GM23338 (cell line): ENCODE results near the gene SMCO3. TPM values are rescaled to one million over a fixed set of nuclear protein-coding genes. Genes with fewer than 3 reads are reported as not detected.

Experiments used
- EZH2 ChIP-seq: fragments of 200-600 bp; sonication (generic); IDR thresholded peaks from one replicate; pipeline ENCODE4 v1.8.0; 2017; ENCODE audit warnings: antibody characterized with exemption, mild to moderate bottlenecking, low read depth; ENCODE audit not compliant: unreplicated experiment
- EZH2phosphoT487 ChIP-seq: fragments of 200-600 bp; sonication (generic); IDR thresholded peaks from one replicate; pipeline ENCODE4 v1.8.1; 2018; ENCODE audit warnings: antibody characterized with exemption; ENCODE audit not compliant: unreplicated experiment
- STAT1 ChIP-seq: IDR thresholded peaks from one replicate; pipeline ENCODE4 v1.6.1; 2016; ENCODE audit warnings: antibody characterized with exemption; ENCODE audit not compliant: unreplicated experiment
- ZNF331 ChIP-seq: fragments of 250-450 bp; sonication (Bioruptor Pico); IDR thresholded peaks from 2 replicates; pipeline ENCODE4 v1.5.0; 2020; ENCODE audit warnings: low read depth, mild to moderate bottlenecking, moderate library complexity
- polyA plus RNA-seq: library from polyadenylated mRNA; unstranded; fragments of >200 nt; fragmentation: Nextera tagmentation; extraction: Ambion mirVana; gene quantifications from 2 replicates; pipeline ENCODE4 v1.2.1, GENCODE V29; 2016
- total RNA-seq: library from RNA; depleted of rRNA; stranded (reverse); fragments of >200 nt; shearing (Covaris generic); gene quantifications from 2 replicates; pipeline ENCODE4 v1.2.3, GENCODE V29; 2014
- TF ChIP-seq, protein P1 (sequence below): fragments of 250-450 bp; sonication (Bioruptor Pico); IDR thresholded peaks from 2 replicates; pipeline ENCODE4 v1.5.0; 2020; ENCODE audit warnings: mild to moderate bottlenecking, moderate library complexity
- TF ChIP-seq, protein P2 (sequence below): IDR thresholded peaks from 2 replicates; pipeline ENCODE4 v1.6.1; 2016; ENCODE audit warnings: antibody characterized with exemption
- TF ChIP-seq, protein P3 (sequence below): IDR thresholded peaks from one replicate; pipeline ENCODE4 v1.6.1; 2018; ENCODE audit warnings: antibody characterized with exemption; ENCODE audit not compliant: unreplicated experiment
- TF ChIP-seq, protein P4 (sequence below), 2 experiments: fragments of 200-600 bp in 1 of 2; sonication (generic) in 1 of 2; conservative IDR thresholded peaks; 2 replicates each; pipeline versions ENCODE4 v1.5.1 to v1.6.1; 2016 to 2017; ENCODE audit warnings: antibody characterized with exemption in 2 of 2, low read depth in 2 of 2, mild to moderate bottlenecking in 2 of 2, moderate library complexity in 1 of 2

The SMCO3 gene
- total and polyA plus RNA-seq, 2 experiments from 2014 or later, result 0.13 TPM; not detected in 1

DNA sequence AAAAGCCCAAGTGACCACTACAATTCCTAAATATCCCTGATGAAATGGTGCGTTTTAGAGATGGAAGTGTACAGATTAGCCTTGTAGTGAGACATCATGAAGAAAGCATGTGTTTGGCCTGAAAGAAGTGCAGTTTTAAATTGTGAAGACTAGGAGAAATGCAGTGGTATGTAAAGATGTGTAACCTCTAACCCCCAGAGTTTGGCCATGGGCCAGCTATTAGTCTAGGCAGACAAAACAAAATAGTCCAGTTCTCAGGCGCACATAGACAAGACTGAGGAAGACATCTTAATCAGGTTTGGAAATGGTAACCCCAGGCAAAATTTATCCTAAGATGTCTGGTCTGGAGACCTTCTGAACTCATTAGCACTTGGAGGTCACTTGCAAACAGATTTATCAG lies 34.1 kb downstream of the SMCO3 start (continued):
- TF ChIP-seq, protein P1, sequence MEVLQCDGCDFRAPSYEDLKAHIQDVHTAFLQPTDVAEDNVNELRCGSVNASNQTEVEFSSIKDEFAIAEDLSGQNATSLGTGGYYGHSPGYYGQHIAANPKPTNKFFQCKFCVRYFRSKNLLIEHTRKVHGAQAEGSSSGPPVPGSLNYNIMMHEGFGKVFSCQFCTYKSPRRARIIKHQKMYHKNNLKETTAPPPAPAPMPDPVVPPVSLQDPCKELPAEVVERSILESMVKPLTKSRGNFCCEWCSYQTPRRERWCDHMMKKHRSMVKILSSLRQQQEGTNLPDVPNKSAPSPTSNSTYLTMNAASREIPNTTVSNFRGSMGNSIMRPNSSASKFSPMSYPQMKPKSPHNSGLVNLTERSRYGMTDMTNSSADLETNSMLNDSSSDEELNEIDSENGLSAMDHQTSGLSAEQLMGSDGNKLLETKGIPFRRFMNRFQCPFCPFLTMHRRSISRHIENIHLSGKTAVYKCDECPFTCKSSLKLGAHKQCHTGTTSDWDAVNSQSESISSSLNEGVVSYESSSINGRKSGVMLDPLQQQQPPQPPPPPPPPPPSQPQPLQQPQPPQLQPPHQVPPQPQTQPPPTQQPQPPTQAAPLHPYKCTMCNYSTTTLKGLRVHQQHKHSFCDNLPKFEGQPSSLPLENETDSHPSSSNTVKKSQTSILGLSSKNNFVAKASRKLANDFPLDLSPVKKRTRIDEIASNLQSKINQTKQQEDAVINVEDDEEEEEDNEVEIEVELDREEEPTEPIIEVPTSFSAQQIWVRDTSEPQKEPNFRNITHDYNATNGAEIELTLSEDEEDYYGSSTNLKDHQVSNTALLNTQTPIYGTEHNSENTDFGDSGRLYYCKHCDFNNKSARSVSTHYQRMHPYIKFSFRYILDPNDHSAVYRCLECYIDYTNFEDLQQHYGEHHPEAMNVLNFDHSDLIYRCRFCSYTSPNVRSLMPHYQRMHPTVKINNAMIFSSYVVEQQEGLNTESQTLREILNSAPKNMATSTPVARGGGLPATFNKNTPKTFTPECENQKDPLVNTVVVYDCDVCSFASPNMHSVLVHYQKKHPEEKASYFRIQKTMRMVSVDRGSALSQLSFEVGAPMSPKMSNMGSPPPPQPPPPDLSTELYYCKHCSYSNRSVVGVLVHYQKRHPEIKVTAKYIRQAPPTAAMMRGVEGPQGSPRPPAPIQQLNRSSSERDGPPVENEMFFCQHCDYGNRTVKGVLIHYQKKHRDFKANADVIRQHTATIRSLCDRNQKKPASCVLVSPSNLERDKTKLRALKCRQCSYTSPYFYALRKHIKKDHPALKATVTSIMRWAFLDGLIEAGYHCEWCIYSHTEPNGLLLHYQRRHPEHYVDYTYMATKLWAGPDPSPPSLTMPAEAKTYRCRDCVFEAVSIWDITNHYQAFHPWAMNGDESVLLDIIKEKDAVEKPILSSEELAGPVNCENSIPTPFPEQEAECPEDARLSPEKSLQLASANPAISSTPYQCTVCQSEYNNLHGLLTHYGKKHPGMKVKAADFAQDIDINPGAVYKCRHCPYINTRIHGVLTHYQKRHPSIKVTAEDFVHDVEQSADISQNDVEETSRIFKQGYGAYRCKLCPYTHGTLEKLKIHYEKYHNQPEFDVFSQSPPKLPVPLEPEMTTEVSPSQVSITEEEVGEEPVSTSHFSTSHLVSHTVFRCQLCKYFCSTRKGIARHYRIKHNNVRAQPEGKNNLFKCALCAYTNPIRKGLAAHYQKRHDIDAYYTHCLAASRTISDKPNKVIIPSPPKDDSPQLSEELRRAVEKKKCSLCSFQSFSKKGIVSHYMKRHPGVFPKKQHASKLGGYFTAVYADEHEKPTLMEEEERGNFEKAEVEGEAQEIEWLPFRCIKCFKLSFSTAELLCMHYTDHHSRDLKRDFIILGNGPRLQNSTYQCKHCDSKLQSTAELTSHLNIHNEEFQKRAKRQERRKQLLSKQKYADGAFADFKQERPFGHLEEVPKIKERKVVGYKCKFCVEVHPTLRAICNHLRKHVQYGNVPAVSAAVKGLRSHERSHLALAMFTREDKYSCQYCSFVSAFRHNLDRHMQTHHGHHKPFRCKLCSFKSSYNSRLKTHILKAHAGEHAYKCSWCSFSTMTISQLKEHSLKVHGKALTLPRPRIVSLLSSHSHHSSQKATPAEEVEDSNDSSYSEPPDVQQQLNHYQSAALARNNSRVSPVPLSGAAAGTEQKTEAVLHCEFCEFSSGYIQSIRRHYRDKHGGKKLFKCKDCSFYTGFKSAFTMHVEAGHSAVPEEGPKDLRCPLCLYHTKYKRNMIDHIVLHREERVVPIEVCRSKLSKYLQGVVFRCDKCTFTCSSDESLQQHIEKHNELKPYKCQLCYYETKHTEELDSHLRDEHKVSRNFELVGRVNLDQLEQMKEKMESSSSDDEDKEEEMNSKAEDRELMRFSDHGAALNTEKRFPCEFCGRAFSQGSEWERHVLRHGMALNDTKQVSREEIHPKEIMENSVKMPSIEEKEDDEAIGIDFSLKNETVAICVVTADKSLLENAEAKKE (CRISPR knock-in tag), result no peak
- TF ChIP-seq, protein P2, sequence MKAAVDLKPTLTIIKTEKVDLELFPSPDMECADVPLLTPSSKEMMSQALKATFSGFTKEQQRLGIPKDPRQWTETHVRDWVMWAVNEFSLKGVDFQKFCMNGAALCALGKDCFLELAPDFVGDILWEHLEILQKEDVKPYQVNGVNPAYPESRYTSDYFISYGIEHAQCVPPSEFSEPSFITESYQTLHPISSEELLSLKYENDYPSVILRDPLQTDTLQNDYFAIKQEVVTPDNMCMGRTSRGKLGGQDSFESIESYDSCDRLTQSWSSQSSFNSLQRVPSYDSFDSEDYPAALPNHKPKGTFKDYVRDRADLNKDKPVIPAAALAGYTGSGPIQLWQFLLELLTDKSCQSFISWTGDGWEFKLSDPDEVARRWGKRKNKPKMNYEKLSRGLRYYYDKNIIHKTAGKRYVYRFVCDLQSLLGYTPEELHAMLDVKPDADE, result no peak
- TF ChIP-seq ZNF331 (CRISPR knock-in tag), result no peak
- no peak for TF ChIP-seq EZH2
- no peak for TF ChIP-seq EZH2phosphoT487
- TF ChIP-seq, protein P3, sequence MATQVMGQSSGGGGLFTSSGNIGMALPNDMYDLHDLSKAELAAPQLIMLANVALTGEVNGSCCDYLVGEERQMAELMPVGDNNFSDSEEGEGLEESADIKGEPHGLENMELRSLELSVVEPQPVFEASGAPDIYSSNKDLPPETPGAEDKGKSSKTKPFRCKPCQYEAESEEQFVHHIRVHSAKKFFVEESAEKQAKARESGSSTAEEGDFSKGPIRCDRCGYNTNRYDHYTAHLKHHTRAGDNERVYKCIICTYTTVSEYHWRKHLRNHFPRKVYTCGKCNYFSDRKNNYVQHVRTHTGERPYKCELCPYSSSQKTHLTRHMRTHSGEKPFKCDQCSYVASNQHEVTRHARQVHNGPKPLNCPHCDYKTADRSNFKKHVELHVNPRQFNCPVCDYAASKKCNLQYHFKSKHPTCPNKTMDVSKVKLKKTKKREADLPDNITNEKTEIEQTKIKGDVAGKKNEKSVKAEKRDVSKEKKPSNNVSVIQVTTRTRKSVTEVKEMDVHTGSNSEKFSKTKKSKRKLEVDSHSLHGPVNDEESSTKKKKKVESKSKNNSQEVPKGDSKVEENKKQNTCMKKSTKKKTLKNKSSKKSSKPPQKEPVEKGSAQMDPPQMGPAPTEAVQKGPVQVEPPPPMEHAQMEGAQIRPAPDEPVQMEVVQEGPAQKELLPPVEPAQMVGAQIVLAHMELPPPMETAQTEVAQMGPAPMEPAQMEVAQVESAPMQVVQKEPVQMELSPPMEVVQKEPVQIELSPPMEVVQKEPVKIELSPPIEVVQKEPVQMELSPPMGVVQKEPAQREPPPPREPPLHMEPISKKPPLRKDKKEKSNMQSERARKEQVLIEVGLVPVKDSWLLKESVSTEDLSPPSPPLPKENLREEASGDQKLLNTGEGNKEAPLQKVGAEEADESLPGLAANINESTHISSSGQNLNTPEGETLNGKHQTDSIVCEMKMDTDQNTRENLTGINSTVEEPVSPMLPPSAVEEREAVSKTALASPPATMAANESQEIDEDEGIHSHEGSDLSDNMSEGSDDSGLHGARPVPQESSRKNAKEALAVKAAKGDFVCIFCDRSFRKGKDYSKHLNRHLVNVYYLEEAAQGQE, result no peak
- TF ChIP-seq, protein P4, sequence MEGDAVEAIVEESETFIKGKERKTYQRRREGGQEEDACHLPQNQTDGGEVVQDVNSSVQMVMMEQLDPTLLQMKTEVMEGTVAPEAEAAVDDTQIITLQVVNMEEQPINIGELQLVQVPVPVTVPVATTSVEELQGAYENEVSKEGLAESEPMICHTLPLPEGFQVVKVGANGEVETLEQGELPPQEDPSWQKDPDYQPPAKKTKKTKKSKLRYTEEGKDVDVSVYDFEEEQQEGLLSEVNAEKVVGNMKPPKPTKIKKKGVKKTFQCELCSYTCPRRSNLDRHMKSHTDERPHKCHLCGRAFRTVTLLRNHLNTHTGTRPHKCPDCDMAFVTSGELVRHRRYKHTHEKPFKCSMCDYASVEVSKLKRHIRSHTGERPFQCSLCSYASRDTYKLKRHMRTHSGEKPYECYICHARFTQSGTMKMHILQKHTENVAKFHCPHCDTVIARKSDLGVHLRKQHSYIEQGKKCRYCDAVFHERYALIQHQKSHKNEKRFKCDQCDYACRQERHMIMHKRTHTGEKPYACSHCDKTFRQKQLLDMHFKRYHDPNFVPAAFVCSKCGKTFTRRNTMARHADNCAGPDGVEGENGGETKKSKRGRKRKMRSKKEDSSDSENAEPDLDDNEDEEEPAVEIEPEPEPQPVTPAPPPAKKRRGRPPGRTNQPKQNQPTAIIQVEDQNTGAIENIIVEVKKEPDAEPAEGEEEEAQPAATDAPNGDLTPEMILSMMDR (conservative IDR thresholded peaks at IDR 0.05; ENCODE audit: low read depth in 2 of 2), result no peak
- TF ChIP-seq STAT1, result no peak
